ENCODE measurements around the gene PROS1.
"Not testable (repeated sequence)": the region's sequence is repeated elsewhere in the genome, so short reads cannot be mapped to it uniquely, and the experiment has no call there.

PROS1 gene

GRCh38 chr3:93979850-93980676 is 6.4 kb upstream of the PROS1 start, which contains the start of gene ARL13B:
TSS of gene ARL13B (plus strand) at chr3:93980155. CDS start at chr3:93980424, 269 bp downstream.
- FAIRE-seq = peak; percentile 92
- peak; percentile 64; the same call in 1 of the 2 replicates for TF ChIP-seq TAF1 (IDR thresholded peaks at IDR 0.05; ENCODE audit: low read depth, low read length)
- TF ChIP-seq SPI1 (IDR thresholded peaks at IDR 0.05; ENCODE audit: low read depth, low read length) = no peak
- peak; percentile 66 for TF ChIP-seq POLR2AphosphoS5 (IDR thresholded peaks at IDR 0.05; ENCODE audit: low read depth, low read length)
- TF ChIP-seq PAX5 (IDR thresholded peaks at IDR 0.05; ENCODE audit: insufficient read depth, low read length, severe bottlenecking) = no peak
- peak; percentile 76 for TF ChIP-seq POLR2A (IDR thresholded peaks at IDR 0.05; ENCODE audit: low read depth, low read length)

DNA sequence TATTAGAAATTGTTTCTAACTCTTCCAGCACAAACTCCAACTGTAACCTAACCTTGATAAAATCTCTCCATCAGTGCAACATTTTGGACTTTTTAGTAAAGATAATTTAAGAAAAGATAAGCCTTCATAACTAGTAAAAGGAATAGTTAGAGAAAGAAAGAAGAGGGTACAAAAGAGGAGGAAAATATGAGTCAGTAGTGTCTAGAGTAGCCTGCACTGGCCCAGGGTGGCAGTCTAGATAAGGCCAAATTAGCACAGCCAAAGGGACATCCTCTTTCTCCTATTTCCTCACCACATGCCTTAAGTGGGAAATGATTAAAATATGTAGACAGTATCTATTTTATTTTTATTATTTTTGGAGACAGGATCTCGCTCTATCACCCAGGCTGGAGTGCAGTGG is 3.7 kb downstream of the PROS1 start:
- no peak for FAIRE-seq
- TF ChIP-seq TAF1 (IDR thresholded peaks at IDR 0.05; ENCODE audit: low read depth, low read length) (no peak), POLR2AphosphoS5 (IDR thresholded peaks at IDR 0.05; ENCODE audit: low read depth, low read length) (no peak), PAX5 (IDR thresholded peaks at IDR 0.05; ENCODE audit: insufficient read depth, low read length, severe bottlenecking) (no peak), POLR2A (IDR thresholded peaks at IDR 0.05; ENCODE audit: low read depth, low read length) (no peak)
- DNase-seq (ENCODE audit: insufficient read length, low spot score) = no peak

More at GRCh38 chr3:93979850-93980676, 6.4 kb upstream of the PROS1 start, which contains the start of gene ARL13B:
- DNase-seq (ENCODE audit: insufficient read length, low spot score) = peak; percentile 83

DNA sequence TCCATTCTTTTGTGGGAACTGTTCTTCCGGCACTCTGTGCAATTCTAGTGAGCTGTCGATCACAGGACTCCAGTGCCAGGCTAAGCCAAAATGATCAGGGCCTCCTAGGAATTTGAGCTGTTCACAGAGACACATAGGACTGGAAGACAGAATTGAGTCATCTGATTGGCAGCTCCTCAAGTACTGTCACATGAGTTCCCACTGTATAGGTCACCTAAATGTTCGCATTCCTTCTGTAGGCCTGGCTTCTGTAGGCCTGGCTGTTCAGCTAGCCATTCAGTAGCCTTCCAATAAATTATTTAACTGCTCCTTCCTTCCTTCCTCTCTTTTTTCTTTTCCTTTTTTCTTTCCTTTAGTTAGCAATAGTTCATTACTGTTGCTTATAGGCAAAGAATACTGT is 4.3 kb downstream of the PROS1 start:
- DNase-seq (ENCODE audit: insufficient read length, low spot score) (no peak), FAIRE-seq (no peak)
- TF ChIP-seq TAF1 (IDR thresholded peaks at IDR 0.05; ENCODE audit: low read depth, low read length) (no peak), POLR2AphosphoS5 (IDR thresholded peaks at IDR 0.05; ENCODE audit: low read depth, low read length) (no peak), POU2F2 (IDR thresholded peaks at IDR 0.05; ENCODE audit: low read depth, low read length) (no peak), PAX5 (IDR thresholded peaks at IDR 0.05; ENCODE audit: insufficient read depth, low read length, severe bottlenecking) (no peak), SPI1 (IDR thresholded peaks at IDR 0.05; ENCODE audit: low read depth, low read length) (no peak), POLR2A (IDR thresholded peaks at IDR 0.05; ENCODE audit: low read depth, low read length) (no peak)

- not testable (repeated sequence) for FAIRE-seq
These were observed 8.6 kb downstream of the PROS1 start for GRCh38 chr3:93965106-93965505.

DNA sequence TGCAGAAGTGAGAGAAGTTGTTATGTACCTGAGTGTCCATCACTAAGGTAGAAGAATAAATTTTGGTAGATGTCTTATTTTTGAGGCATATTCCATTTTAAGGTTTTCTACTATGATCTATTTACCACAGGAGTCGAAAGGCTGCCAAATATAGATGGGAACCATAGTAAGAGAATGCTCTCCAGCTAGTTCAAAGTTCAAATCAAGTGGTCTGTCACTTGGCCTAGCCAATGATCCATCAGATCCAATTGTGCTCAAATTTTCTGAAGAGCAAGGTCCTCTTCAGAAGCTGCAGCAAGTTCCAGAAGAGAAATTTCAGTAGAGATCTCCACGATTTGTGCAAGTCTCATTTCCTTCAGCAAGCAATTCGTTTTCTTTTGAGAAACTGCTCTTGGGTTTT is 10.9 kb downstream of the PROS1 start:
- FAIRE-seq (no peak), DNase-seq (ENCODE audit: insufficient read length, low spot score) (no peak)
- TF ChIP-seq POU2F2 (IDR thresholded peaks at IDR 0.05; ENCODE audit: low read depth, low read length) = no peak
- TF ChIP-seq TAF1 (IDR thresholded peaks at IDR 0.05; ENCODE audit: low read depth, low read length) = no peak
- no peak for TF ChIP-seq POLR2A (IDR thresholded peaks at IDR 0.05; ENCODE audit: low read depth, low read length)
- TF ChIP-seq POLR2AphosphoS5 (IDR thresholded peaks at IDR 0.05; ENCODE audit: low read depth, low read length) = no peak
- TF ChIP-seq PAX5 (IDR thresholded peaks at IDR 0.05; ENCODE audit: insufficient read depth, low read length, severe bottlenecking) = no peak
- no peak for TF ChIP-seq SPI1 (IDR thresholded peaks at IDR 0.05; ENCODE audit: low read depth, low read length)

More at GRCh38 chr3:93965106-93965505, 8.6 kb downstream of the PROS1 start:
- DNase-seq (ENCODE audit: insufficient read length, low spot score) = not testable (repeated sequence)

DNA sequence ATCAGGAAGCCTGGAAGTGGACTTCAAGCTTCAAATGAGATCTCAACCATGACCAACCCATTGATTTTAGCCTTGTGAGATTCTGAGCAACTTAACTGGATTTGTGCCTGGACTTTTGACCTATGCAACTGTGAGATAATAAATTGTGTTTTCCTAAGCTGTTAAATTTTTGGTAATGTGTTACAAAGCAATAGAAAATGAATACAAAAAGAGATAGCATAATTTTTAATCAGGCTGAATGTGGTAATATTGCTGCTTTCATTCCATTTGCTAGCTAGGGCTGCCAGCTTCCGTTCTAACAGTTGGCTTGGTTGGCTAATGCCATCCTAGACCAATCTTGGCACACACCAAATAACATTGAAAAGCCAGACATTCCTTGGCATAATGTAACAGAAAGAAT is 12.2 kb downstream of the PROS1 start:
- FAIRE-seq = no peak
- no peak for DNase-seq (ENCODE audit: insufficient read length, low spot score)

DNA sequence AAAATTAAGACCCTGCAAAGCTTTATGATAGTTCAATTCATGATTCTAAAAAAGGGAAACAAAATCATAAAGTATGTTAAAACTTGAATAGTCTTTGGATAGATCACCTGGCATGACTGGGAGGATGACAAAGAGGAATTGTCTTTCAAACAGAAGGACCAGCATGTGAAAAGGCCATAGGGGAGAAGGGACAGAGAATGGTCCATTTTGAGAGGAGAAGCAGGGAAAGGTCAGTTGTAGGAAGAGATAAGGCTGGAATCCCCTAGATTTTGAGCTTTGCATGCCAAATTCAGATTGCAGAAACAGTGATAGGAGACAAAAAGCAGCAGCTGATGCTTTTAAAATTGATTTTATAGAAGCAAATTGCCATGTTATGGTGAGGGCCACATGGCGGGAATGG is 12.7 kb downstream of the PROS1 start:
- DNase-seq (ENCODE audit: insufficient read length, low spot score) (no peak), FAIRE-seq (no peak)
- no peak for TF ChIP-seq POLR2A (IDR thresholded peaks at IDR 0.05; ENCODE audit: low read depth, low read length)

More for the DNA sequence above, 12.2 kb downstream of the PROS1 start:
- TF ChIP-seq PAX5 (IDR thresholded peaks at IDR 0.05; ENCODE audit: insufficient read depth, low read length, severe bottlenecking) (no peak), POU2F2 (IDR thresholded peaks at IDR 0.05; ENCODE audit: low read depth, low read length) (no peak), POLR2A (IDR thresholded peaks at IDR 0.05; ENCODE audit: low read depth, low read length) (no peak), TAF1 (IDR thresholded peaks at IDR 0.05; ENCODE audit: low read depth, low read length) (no peak)

GRCh38 chr3:93949958-93950357 is 23.7 kb downstream of the PROS1 start:
- FAIRE-seq; DNase-seq (ENCODE audit: insufficient read length, low spot score): not testable (repeated sequence)

GRCh38 chr3:93937485-93937884 is 36.2 kb downstream of the PROS1 start:
- TF ChIP-seq SPI1 (IDR thresholded peaks at IDR 0.05; ENCODE audit: low read depth, low read length) = peak; percentile 58
- not testable (repeated sequence) for FAIRE-seq; DNase-seq (ENCODE audit: insufficient read length, low spot score)

- FAIRE-seq (no peak), DNase-seq (ENCODE audit: insufficient read length, low spot score) (no peak)
- TF ChIP-seq POLR2AphosphoS5 (IDR thresholded peaks at IDR 0.05; ENCODE audit: low read depth, low read length) = no peak
These were observed 37.1 kb downstream of the PROS1 start for GRCh38 chr3:93936549-93936948.

DNA sequence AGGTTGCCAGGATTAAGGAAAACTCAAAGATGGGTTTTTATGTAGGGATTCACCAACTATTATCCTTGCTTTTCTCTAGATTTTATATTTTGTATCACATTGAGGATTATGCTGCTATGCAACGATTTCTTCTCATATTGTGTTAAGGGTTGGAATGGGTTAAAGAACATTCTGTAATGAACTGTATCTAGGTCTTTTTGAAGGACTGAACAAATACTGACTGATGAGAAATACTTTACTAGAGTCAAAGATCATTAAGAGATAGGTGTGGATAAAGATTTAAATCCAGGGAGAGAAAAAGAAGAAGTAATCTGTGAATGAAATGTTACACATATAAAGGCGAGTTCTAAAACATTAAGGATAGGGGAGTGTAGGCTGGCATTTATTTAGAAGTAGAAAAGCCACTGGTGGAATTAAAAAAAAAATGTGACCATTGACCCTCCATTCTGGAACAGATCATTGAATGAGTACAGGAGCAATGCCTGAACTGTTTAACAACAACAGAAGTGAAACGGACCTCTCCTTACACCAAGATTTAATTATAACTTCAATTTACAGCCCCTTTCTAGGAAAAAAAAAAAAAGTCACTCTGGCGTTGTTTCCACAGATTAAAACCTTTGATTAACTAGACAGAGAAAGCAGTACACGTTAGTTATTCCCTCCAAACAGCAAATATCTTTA is 39.2 kb downstream of the PROS1 start:
- FAIRE-seq (no peak), DNase-seq (ENCODE audit: insufficient read length, low spot score) (no peak)

More for the DNA sequence above, 39.2 kb downstream of the PROS1 start:
- TF ChIP-seq SPI1 (IDR thresholded peaks at IDR 0.05; ENCODE audit: low read depth, low read length) = no peak
- no peak for TF ChIP-seq TAF1 (IDR thresholded peaks at IDR 0.05; ENCODE audit: low read depth, low read length)
- no peak for TF ChIP-seq POLR2A (IDR thresholded peaks at IDR 0.05; ENCODE audit: low read depth, low read length)

All from GM12891 (cell line).